GM18873 (cell line): ENCODE data around the gene OVOL3.

ENCODE experiments used
- ATAC-seq: cut with Tn5 transposase; IDR thresholded peaks from one replicate; pipeline ENCODE4 v1.9.1; 2021; ENCODE audit warnings: mild to moderate bottlenecking, moderate library complexity, moderate number of reproducible peaks; ENCODE audit not compliant: unreplicated experiment, low FRiP score

OVOL3 gene

DNA sequence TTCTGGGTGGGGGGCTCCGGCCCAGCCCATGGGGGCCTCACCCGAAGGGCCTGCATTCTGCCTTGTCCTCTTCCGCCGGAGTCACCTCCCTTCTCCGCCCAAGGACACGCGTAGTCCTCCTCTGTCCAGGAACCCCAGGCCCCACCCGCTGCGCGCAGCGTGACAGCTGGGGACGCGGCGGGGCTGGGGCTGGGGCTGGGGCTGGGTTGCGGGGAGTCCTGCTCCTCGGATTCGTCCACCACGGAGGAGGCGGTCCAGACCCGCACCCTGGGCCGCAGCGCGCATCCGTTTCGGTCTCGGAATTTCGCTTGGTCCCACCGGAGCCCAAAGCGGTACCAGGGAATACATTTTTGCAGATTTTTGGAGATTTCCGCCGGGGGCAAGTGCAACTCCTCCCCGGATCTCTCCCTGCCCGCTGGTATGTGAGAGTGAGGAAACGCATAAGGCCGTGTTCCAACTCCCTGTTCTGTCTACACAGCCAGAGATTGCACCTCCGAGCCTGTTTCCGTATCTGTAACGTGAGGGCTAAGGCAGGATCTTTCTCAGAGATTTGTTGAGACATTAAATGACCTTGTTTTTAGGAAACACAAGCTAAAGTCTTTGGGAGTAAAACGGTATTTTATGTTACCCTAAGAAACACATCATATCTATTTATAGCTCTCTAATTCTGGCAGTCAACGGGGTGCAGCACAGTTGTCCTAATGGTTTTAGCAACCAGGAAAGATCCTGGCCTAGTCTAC lies 41.6 kb downstream of the OVOL3 start, which contains the start of gene COX7A1:
Gene COX7A1 (minus strand): TSS at position 96 of the 740 bp plus-strand sequence. CDS start 40 bp downstream, at position 56.
- no peak for ATAC-seq

DNA sequence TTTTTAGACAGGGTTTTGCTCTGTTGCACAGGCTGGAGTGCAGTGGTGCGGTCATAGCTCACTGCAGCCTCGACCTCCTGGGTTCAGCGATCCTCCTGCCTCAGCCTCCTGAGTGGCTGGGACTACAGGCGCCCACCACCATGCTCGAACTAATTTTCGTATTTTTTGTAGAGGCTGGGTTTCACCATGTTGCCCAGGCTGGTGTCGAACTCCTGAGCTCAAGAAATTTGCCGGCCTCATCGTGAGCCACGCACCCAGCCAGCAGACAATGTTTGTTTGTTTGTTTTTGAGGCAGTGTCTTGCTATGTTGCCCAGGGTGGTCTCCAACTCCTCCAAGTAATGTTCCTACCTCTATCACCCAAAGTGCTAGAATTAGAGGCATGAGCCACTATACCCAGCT lies 42.2 kb downstream of the OVOL3 start:
- no peak for ATAC-seq

DNA sequence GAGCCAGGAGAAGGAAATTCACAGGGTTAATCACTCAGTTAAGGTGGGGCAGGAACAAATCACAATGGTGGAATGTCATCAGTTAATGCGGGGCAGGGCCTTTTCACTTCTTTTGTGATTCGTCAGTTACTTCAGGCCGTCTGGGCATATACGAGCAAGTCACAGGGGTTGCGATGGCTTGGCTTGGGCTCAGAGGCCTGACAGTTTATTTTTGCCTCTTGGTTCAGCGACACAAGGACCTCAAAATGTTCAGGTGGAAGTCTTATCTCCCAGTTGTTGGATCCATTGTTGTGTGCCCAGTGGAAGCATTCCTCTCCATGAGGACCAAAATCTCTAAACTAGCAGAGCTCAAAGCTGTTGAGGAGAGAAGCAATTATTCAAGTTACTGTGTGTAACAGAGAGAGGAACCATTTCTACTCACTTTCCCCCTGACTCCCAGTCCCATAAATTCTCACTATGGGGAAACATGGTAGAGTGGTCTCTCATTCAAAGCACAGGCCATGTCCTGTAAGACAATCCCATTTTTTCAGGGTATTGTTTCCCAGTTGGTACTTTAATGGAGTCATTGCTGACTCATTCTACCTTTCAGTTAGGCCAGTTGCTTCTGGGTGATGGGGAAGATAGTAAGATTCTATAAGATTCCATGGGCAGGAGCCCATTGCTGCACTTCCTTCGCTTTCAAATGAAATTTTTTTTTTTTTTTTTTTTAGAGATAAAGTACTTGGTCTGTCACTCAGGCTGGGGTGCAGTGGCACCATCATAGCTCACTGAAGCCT lies 50.1 kb downstream of the OVOL3 start:
- no peak for ATAC-seq
